ENCODE results near the gene IFNG-AS1. TPM values are rescaled to one million over a fixed set of nuclear protein-coding genes. Genes with fewer than 3 reads are reported as not detected.

IFNG-AS1 gene
- total RNA-seq, 1 experiment from 2014 or later = not detected

DNA sequence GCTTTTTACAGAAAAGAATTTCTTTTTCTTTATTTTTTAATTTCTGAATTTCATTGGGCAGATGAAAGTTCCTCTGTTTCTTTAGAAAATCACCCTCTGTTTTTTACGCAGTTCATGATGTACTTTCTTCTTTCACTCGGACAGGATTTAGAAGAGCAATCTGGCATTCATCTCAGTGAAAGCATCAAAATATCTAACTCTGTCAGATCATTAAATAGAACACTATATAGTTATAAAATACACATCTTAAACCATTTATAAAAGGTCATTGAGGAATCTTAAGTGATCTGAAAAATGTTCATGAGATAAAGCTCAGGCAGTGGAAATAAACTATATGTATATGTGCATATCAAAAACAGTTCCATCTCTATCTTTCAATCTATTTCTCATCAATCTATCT is 3.9 kb downstream of the IFNG-AS1 start:
- CTCF ChIA-PET = no interaction called here
- no peaks in the 10 kb centered on the region for H3K4me1 Mint-ChIP-seq (ENCODE audit: low read depth, unreplicated experiment)

GRCh38 chr12:67994046-67994445 is 4.8 kb downstream of the IFNG-AS1 start:
- Mint-ChIP-seq H3K4me3 (ENCODE audit: unreplicated experiment) (no peak overlapping the region), H3K9me3 (ENCODE audit: unreplicated experiment) (no peaks in the 10 kb centered on the region), H3K4me1 (ENCODE audit: low read depth, unreplicated experiment) (no peaks in the 10 kb centered on the region), H3K36me3 (ENCODE audit: insufficient read depth, unreplicated experiment) (no peaks in the 10 kb centered on the region), H3K27ac (ENCODE audit: unreplicated experiment) (no peak overlapping the region), H3K27me3 (ENCODE audit: insufficient read depth, unreplicated experiment) (peaks cover 8% of the 10 kb centered on the region)
- intact Hi-C loops (cut with micrococcal nuclease; ENCODE audit: unreplicated experiment) = no loop called here
- DNase-seq = no peak
- Histone ChIP-seq H3K9me3 (no peaks in the 10 kb centered on the region), H3K4me3 (ENCODE audit: low read depth, low read length) (no peak overlapping the region), H3K27me3 (replicated peaks; ENCODE audit: control insufficient read depth, insufficient read depth, low read length) (no peaks in the 10 kb centered on the region; the same call in 1 of the 2 replicates), H3K4me1 (no peaks in the 10 kb centered on the region), H3K36me3 (ENCODE audit: control insufficient read depth, insufficient read depth, low read length) (no peaks in the 10 kb centered on the region)
- ChIA-PET CTCF (no interaction called here), POLR2A (no interaction called here)
- no peak for TF ChIP-seq CTCF (IDR thresholded peaks at IDR 0.05; ENCODE audit: insufficient read depth in 1 of 2, low read depth in 1 of 2, low read length in 1 of 2, severe bottlenecking in 1 of 2, unreplicated experiment in 1 of 2)
- no TSS peak for BruUV-seq (replicated peaks)

More for the DNA sequence above, 3.9 kb downstream of the IFNG-AS1 start:
- intact Hi-C loops (cut with micrococcal nuclease; ENCODE audit: unreplicated experiment) = no loop called here
- H3K4me1 ChIP-seq = no peaks in the 10 kb centered on the region
- no peaks in the 10 kb centered on the region; the same call in 1 of the 2 replicates for H3K27me3 ChIP-seq (replicated peaks; ENCODE audit: control insufficient read depth, insufficient read depth, low read length)
- H3K36me3 ChIP-seq (ENCODE audit: control insufficient read depth, insufficient read depth, low read length) = no peaks in the 10 kb centered on the region
- BruUV-seq (replicated peaks) = no TSS peak
- Mint-ChIP-seq H3K9me3 (ENCODE audit: unreplicated experiment) (no peaks in the 10 kb centered on the region), H3K4me3 (ENCODE audit: unreplicated experiment) (no peak overlapping the region), H3K36me3 (ENCODE audit: insufficient read depth, unreplicated experiment) (no peaks in the 10 kb centered on the region), H3K27ac (ENCODE audit: unreplicated experiment) (no peak overlapping the region), H3K27me3 (ENCODE audit: insufficient read depth, unreplicated experiment) (peaks cover 8% of the 10 kb centered on the region)
- H3K4me3 ChIP-seq (ENCODE audit: low read depth, low read length) = no peak overlapping the region
- TF ChIP-seq CTCF (IDR thresholded peaks at IDR 0.05; ENCODE audit: insufficient read depth in 1 of 2, low read depth in 1 of 2, low read length in 1 of 2, severe bottlenecking in 1 of 2, unreplicated experiment in 1 of 2) = no peak
- no peak for DNase-seq
- H3K9me3 ChIP-seq = no peaks in the 10 kb centered on the region
- POLR2A ChIA-PET = no interaction called here

- ChIA-PET CTCF (no interaction called here), POLR2A (no interaction called here)
- Mint-ChIP-seq H3K27ac (ENCODE audit: unreplicated experiment) (no peak overlapping the region), H3K4me3 (ENCODE audit: unreplicated experiment) (no peak overlapping the region), H3K9me3 (ENCODE audit: unreplicated experiment) (no peaks in the 10 kb centered on the region), H3K27me3 (ENCODE audit: insufficient read depth, unreplicated experiment) (peaks cover 6% of the 10 kb centered on the region), H3K36me3 (ENCODE audit: insufficient read depth, unreplicated experiment) (no peaks in the 10 kb centered on the region), H3K4me1 (ENCODE audit: low read depth, unreplicated experiment) (no peaks in the 10 kb centered on the region)
- BruUV-seq (replicated peaks) = no TSS peak
- no peak overlapping the region for H3K4me3 ChIP-seq (ENCODE audit: low read depth, low read length)
- intact Hi-C loops (cut with micrococcal nuclease; ENCODE audit: unreplicated experiment) = no loop called here
- no peaks in the 10 kb centered on the region; the same call in 1 of the 2 replicates for H3K27me3 ChIP-seq (replicated peaks; ENCODE audit: control insufficient read depth, insufficient read depth, low read length)
- no peaks in the 10 kb centered on the region for H3K4me1 ChIP-seq
- no peaks in the 10 kb centered on the region for H3K9me3 ChIP-seq
- DNase-seq = no peak
- no peaks in the 10 kb centered on the region for H3K36me3 ChIP-seq (ENCODE audit: control insufficient read depth, insufficient read depth, low read length)
- no peak for TF ChIP-seq CTCF (IDR thresholded peaks at IDR 0.05; ENCODE audit: insufficient read depth in 1 of 2, low read depth in 1 of 2, low read length in 1 of 2, severe bottlenecking in 1 of 2, unreplicated experiment in 1 of 2)
Measured at GRCh38 chr12:67996347-67996746, 7.1 kb downstream of the IFNG-AS1 start.
